IMR-90 (cell line): ENCODE measurements around the gene USP7.

ENCODE experiments used
- BHLHE40 ChIP-seq: fragments of 150-350 bp; IDR thresholded peaks from 2 replicates; pipeline ENCODE4 v1.6.1; 2016; ENCODE audit warnings: mild to moderate bottlenecking, low read depth, low read length
- CTCF ChIP-seq: conservative IDR thresholded peaks from 2 replicates; pipeline ENCODE4 v1.5.1; 2012; ENCODE audit warnings: mild to moderate bottlenecking, low read depth, low read length, improper control_type of control experiment
- FOS ChIP-seq: fragments of 150-350 bp; IDR thresholded peaks from 2 replicates; pipeline ENCODE4 v1.6.1; 2016; ENCODE audit warnings: low read depth, low read length
- MXI1 ChIP-seq: IDR thresholded peaks from 2 replicates; pipeline ENCODE4 v1.6.1; 2012; ENCODE audit warnings: low read depth, mild to moderate bottlenecking, low read length, moderate library complexity, borderline replicate concordance
- NFE2L2 ChIP-seq: fragments of 150-350 bp; IDR thresholded peaks from 2 replicates; pipeline ENCODE4 v1.6.1; 2016; ENCODE audit warnings: low read depth, mild to moderate bottlenecking, low read length
- POLR2A ChIP-seq: IDR thresholded peaks from 2 replicates; pipeline ENCODE4 v1.6.1; 2012; ENCODE audit warnings: mild to moderate bottlenecking, low read depth, low read length
- RCOR1 ChIP-seq: IDR thresholded peaks from 2 replicates; pipeline ENCODE4 v1.6.1; 2012; ENCODE audit warnings: mild to moderate bottlenecking, low read length, improper control_type of control experiment; ENCODE audit not compliant: insufficient replicate concordance
- RFX5 ChIP-seq: IDR thresholded peaks from 2 replicates; pipeline ENCODE4 v1.8.0; 2012; ENCODE audit warnings: low read depth, mild to moderate bottlenecking, low read length, moderate library complexity
- SMC3 ChIP-seq: fragments of 150-350 bp; IDR thresholded peaks from 2 replicates; pipeline ENCODE4 v1.6.1; 2016; ENCODE audit warnings: low read depth, mild to moderate bottlenecking, antibody characterized with exemption, low read length, moderate library complexity
- USF2 ChIP-seq: fragments of 150-350 bp; IDR thresholded peaks from 2 replicates; pipeline ENCODE4 v1.6.1; 2017; ENCODE audit warnings: mild to moderate bottlenecking, antibody characterized with exemption, low read length, low read depth

- TF ChIP-seq POLR2A: no peak
- TF ChIP-seq SMC3: no peak
- TF ChIP-seq CTCF: no peak
- TF ChIP-seq USF2: no peak
- no peak for TF ChIP-seq NFE2L2
- TF ChIP-seq MXI1: no peak
- no peak for TF ChIP-seq FOS
- TF ChIP-seq RCOR1: no peak
- TF ChIP-seq BHLHE40: no peak
- TF ChIP-seq RFX5: no peak
Observed at GRCh38 chr16:8982816-8983215, 19.1 kb upstream of the USP7 start.
